ENCODE results near the gene ADGRV1. TPM values are rescaled to one million over a fixed set of nuclear protein-coding genes. Genes with fewer than 3 reads are reported as not detected.
"Not testable (repeated sequence)": the region's sequence is repeated elsewhere in the genome, so short reads cannot be mapped to it uniquely, and the experiment has no call there.

Gene ADGRV1
- total RNA-seq, 2 experiments from 2014 or later = not detected

DNA sequence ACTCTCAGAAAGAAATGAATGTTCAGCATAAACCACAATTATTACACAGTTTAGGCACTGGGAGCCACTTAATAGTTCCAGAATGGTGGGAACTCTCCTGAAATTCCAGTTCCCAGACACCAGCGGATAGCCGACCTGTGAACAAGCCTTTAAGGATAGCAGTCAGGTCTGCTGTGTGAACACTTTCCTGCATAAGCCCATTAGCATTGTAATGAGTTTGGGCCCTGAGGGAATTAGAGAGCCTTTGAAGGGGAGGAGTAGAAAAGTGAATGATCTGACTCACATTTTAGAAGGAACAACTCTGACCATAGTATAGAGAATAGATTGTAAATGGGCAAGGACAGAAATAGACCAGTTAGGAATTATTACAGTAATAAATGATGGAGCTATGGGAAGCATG, 189.1 kb downstream of the ADGRV1 start:
- POLR2A ChIA-PET = interaction anchor here (0.5 kb wide), 1 partner anchor 614 kb away, joined by 3 read pairs; no protein-coding TSS in a partner anchor
- TF ChIP-seq, protein P1, sequence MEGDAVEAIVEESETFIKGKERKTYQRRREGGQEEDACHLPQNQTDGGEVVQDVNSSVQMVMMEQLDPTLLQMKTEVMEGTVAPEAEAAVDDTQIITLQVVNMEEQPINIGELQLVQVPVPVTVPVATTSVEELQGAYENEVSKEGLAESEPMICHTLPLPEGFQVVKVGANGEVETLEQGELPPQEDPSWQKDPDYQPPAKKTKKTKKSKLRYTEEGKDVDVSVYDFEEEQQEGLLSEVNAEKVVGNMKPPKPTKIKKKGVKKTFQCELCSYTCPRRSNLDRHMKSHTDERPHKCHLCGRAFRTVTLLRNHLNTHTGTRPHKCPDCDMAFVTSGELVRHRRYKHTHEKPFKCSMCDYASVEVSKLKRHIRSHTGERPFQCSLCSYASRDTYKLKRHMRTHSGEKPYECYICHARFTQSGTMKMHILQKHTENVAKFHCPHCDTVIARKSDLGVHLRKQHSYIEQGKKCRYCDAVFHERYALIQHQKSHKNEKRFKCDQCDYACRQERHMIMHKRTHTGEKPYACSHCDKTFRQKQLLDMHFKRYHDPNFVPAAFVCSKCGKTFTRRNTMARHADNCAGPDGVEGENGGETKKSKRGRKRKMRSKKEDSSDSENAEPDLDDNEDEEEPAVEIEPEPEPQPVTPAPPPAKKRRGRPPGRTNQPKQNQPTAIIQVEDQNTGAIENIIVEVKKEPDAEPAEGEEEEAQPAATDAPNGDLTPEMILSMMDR (conservative IDR thresholded peaks at IDR 0.05; ENCODE audit: low read length) = no peak
- no peak for TF ChIP-seq EZH2phosphoT487 (IDR thresholded peaks at IDR 0.05; ENCODE audit: borderline replicate concordance, low read depth, low read length)

DNA sequence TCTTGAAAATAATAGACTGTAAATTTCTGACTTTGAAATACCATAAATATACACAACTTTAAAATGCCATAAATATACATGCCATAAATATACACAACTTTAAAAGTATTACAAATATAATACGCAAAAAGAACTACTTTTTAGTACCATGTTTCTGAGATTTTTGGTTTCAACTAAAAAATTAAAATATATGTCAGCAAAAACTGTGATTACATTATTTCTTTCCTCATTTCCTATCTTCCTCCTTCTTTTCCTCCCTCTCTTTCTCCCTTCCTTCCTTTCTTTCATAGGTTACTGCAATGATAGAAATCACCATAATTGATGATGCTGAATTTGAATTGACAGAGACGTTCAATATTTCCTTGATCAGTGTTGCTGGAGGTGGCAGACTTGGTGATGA, 200.5 kb downstream of the ADGRV1 start:
- intact Hi-C loops (cut with micrococcal nuclease; ENCODE audit: unreplicated experiment) = no loop called here
- H3K4me1 ChIP-seq (ENCODE audit: insufficient read depth, low read length, poor library complexity, severe bottlenecking) = no peaks in the 10 kb centered on the region
- H3K79me2 ChIP-seq (ENCODE audit: insufficient read depth, low read depth, low read length) = no peaks in the 10 kb centered on the region
- H2AFZ ChIP-seq (ENCODE audit: low read length) = no peak overlapping the region
- no peak for TF ChIP-seq EZH2phosphoT487 (IDR thresholded peaks at IDR 0.05; ENCODE audit: borderline replicate concordance, low read depth, low read length)
- TF ChIP-seq, protein P1 (conservative IDR thresholded peaks at IDR 0.05; ENCODE audit: low read length) = no peak
- no TSS peak for BruUV-seq (replicated peaks)
- H3K4me2 ChIP-seq (ENCODE audit: low read length) = no peak overlapping the region
- H3K9me3 ChIP-seq (ENCODE audit: low read length) = no peaks in the 10 kb centered on the region
- no peak overlapping the region for H3K27ac ChIP-seq (ENCODE audit: low read depth, low read length, poor library complexity, severe bottlenecking)
- H3K4me3 ChIP-seq (ENCODE audit: low read depth, low read length, poor library complexity, severe bottlenecking) = no peak overlapping the region
- no peaks in the 10 kb centered on the region for H3K9me2 ChIP-seq (ENCODE audit: insufficient read depth, low read length)
- POLR2A ChIA-PET = no interaction called here
- CTCF ChIA-PET (ENCODE audit: unreplicated experiment) = no interaction called here
- DNase-seq (ENCODE audit: low spot score) = no peak
- H4K20me1 ChIP-seq (ENCODE audit: insufficient read depth, low read length) = no peaks in the 10 kb centered on the region
- H3K36me3 ChIP-seq (ENCODE audit: insufficient read depth, low read length) = no peaks in the 10 kb centered on the region

More for the DNA sequence above, 189.1 kb downstream of the ADGRV1 start:
- Histone ChIP-seq H3K36me3 (ENCODE audit: insufficient read depth, low read length) (no peaks in the 10 kb centered on the region), H4K20me1 (ENCODE audit: insufficient read depth, low read length) (no peaks in the 10 kb centered on the region), H3K79me2 (ENCODE audit: insufficient read depth, low read depth, low read length) (no peaks in the 10 kb centered on the region), H3K27ac (ENCODE audit: low read depth, low read length, poor library complexity, severe bottlenecking) (no peak overlapping the region), H3K4me2 (ENCODE audit: low read length) (no peak overlapping the region), H2AFZ (ENCODE audit: low read length) (no peak overlapping the region), H3K4me3 (ENCODE audit: low read depth, low read length, poor library complexity, severe bottlenecking) (no peak overlapping the region), H3K9me2 (ENCODE audit: insufficient read depth, low read length) (no peaks in the 10 kb centered on the region), H3K9me3 (ENCODE audit: low read length) (no peaks in the 10 kb centered on the region), H3K4me1 (ENCODE audit: insufficient read depth, low read length, poor library complexity, severe bottlenecking) (no peaks in the 10 kb centered on the region)
- intact Hi-C loops (cut with micrococcal nuclease; ENCODE audit: unreplicated experiment) = no loop called here
- no peak for DNase-seq (ENCODE audit: low spot score)
- CTCF ChIA-PET (ENCODE audit: unreplicated experiment) = no interaction called here
- BruUV-seq (replicated peaks) = no TSS peak

DNA sequence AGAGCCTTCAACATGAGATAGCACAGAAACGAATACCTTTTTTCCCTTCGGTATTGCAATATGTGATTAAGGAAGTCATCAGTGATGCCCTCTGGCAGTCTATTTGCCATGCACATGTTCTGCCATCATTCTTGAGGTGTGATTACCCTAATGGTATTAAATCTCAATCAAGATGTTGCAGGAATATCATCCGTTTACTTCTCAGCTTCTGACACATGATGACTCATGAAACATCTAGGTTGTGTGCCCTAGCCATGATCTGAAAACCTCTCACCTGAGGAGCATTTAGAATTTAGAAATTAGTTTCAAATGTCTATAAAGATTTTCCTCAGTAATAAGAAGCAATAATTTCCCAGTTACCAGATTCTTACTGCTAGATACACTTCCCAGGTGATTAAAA, 209.1 kb downstream of the ADGRV1 start:
- intact Hi-C loops (cut with micrococcal nuclease; ENCODE audit: unreplicated experiment) = no loop called here
- TF ChIP-seq, protein P1 (conservative IDR thresholded peaks at IDR 0.05; ENCODE audit: low read length) = no peak
- no peak for TF ChIP-seq EZH2phosphoT487 (IDR thresholded peaks at IDR 0.05; ENCODE audit: borderline replicate concordance, low read depth, low read length)
- CTCF ChIA-PET (ENCODE audit: unreplicated experiment) = no interaction called here

DNA sequence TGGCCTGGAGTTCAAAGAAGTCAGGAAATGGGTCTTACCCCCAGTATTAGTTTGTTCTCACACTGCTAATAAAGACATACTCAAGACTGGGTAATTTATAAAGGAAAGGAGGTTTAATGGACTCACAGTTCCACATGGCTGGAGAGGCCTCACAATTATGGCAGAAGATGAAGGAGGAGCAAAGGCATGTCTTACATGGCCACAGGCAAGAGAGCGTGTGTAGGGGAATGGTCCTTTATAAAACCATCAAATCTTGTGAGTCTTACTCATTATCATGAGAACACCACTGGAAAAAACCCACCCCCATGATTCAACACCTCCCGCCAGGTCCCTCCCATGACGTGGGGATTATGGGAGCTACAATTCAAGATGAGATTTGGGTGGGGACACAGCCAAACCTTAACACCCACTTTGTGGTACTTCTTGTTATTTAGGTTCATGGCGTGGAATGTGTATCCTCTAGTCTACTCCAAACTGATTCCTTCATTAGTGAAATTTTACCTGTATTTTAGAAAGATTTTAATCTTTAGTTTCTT, 211.5 kb downstream of the ADGRV1 start:
- H3K4me3 ChIP-seq (ENCODE audit: low read depth, low read length, poor library complexity, severe bottlenecking); H3K36me3 ChIP-seq (ENCODE audit: insufficient read depth, low read length); H3K79me2 ChIP-seq (ENCODE audit: insufficient read depth, low read depth, low read length); H3K9me3 ChIP-seq (ENCODE audit: low read length); H2AFZ ChIP-seq (ENCODE audit: low read length); H3K27ac ChIP-seq (ENCODE audit: low read depth, low read length, poor library complexity, severe bottlenecking); H3K4me1 ChIP-seq (ENCODE audit: insufficient read depth, low read length, poor library complexity, severe bottlenecking); H3K9me2 ChIP-seq (ENCODE audit: insufficient read depth, low read length); BruUV-seq (replicated peaks); H4K20me1 ChIP-seq (ENCODE audit: insufficient read depth, low read length); intact Hi-C loops (cut with micrococcal nuclease; ENCODE audit: unreplicated experiment); CTCF ChIA-PET (ENCODE audit: unreplicated experiment); DNase-seq (ENCODE audit: low spot score); H3K4me2 ChIP-seq (ENCODE audit: low read length): not testable (repeated sequence)
- POLR2A ChIA-PET = interaction anchor here (0.6 to 0.7 kb wide), 2 partner anchors 145 to 456 kb away, joined by 3 to 6 read pairs; no protein-coding TSS in a partner anchor

More for the DNA sequence above, 209.1 kb downstream of the ADGRV1 start:
- Histone ChIP-seq H3K4me2 (ENCODE audit: low read length) (no peak overlapping the region), H3K36me3 (ENCODE audit: insufficient read depth, low read length) (no peaks in the 10 kb centered on the region), H3K4me1 (ENCODE audit: insufficient read depth, low read length, poor library complexity, severe bottlenecking) (no peaks in the 10 kb centered on the region), H3K27ac (ENCODE audit: low read depth, low read length, poor library complexity, severe bottlenecking) (no peak overlapping the region), H3K79me2 (ENCODE audit: insufficient read depth, low read depth, low read length) (no peaks in the 10 kb centered on the region), H4K20me1 (ENCODE audit: insufficient read depth, low read length) (no peaks in the 10 kb centered on the region), H3K9me2 (ENCODE audit: insufficient read depth, low read length) (no peaks in the 10 kb centered on the region), H2AFZ (ENCODE audit: low read length) (no peak overlapping the region), H3K9me3 (ENCODE audit: low read length) (no peaks in the 10 kb centered on the region), H3K4me3 (ENCODE audit: low read depth, low read length, poor library complexity, severe bottlenecking) (no peak overlapping the region)
- POLR2A ChIA-PET = no interaction called here
- no TSS peak for BruUV-seq (replicated peaks)
- DNase-seq (ENCODE audit: low spot score) = no peak
